NCI-H748 (cell line): ENCODE results near the gene FCN1.
"Not testable (repeated sequence)": the region's sequence is repeated elsewhere in the genome, so short reads cannot be mapped to it uniquely, and the experiment has no call there.

Source experiments
- DNase-seq: peaks from one replicate; lab custom pipeline; 2025; ENCODE audit not compliant: unreplicated experiment; lab: John Stamatoyannopoulos, UW

The FCN1 gene

GRCh38 chr9:134860510-134860909, 57.2 kb downstream of the FCN1 start:
- DNase-seq: no peak

- DNase-seq: no peak
Observed at GRCh38 chr9:134858051-134858841, 59.5 kb downstream of the FCN1 start.

- not testable (repeated sequence) for DNase-seq
Observed at GRCh38 chr9:134857451-134857850, 60.3 kb downstream of the FCN1 start.

- DNase-seq: no peak
Observed at GRCh38 chr9:134855900-134856377, 61.8 kb downstream of the FCN1 start.
